ENCODE results near the gene GLOD4. TPM values are rescaled to one million over a fixed set of nuclear protein-coding genes. Genes with fewer than 3 reads are reported as not detected.

The GLOD4 gene
- total RNA-seq, 1 donor from 2014 or later: 61.8 TPM

DNA sequence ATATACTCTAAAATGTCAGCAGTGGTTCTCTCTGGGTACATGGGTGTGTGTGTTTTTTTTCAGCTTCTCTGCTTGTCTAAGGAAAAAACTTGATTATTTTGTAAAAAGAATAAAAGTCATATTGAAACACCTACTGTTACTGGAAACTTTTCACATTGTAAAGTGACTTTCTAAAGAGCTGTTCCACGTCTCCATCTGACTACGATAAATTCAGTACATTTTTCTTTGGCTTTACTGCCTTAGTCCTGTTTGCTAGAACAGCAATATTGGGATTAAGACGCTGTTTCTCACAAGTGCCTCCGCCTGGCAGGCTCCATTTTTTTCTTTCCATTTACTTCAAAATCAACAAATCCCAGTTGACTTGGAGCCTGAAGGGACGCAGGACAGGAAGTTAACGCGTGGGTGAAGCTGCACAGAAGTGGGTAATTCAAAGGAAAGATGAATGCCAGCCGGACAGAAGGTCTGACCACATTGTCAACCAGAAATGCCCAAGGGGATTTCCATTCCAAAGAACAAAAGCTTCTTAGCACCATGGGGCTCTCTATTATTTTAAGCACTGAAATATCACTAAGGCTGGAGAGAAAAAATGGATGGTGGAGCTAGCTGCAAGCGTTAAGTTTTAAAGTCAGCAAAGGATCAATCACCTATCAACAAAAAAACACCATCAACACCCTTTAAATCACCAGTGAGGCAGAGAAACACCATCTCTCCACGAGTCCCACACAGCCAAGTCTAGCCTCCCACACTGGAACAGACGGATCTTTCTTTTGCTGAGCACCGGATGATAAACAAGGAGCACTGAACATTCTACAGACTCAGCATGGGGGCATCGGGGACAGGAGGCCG lies 8.4 kb downstream of the GLOD4 start:
- no peak overlapping the region for H3K27ac ChIP-seq (ENCODE audit: low read depth, low read length)
- H3K27ac Mint-ChIP-seq (ENCODE audit: unreplicated experiment): peak overlapping the region; percentile 44
- H3K36me3 ChIP-seq (ENCODE audit: insufficient read depth, low read length): peaks cover 56% of the 10 kb centered on the region
- no peak overlapping the region for H2AFZ ChIP-seq (ENCODE audit: low read depth, low read length)
- no peaks in the 10 kb centered on the region for H3K9me3 ChIP-seq (ENCODE audit: insufficient read depth, low read depth, low read length)
- H3K9ac ChIP-seq (ENCODE audit: low read length): no peak overlapping the region
- peaks cover 29% of the 10 kb centered on the region for H3K36me3 Mint-ChIP-seq (ENCODE audit: low read depth, unreplicated experiment)
- H3K79me2 ChIP-seq (ENCODE audit: insufficient read depth, low read length): peaks cover 3% of the 10 kb centered on the region
- peak overlapping the region; percentile 31 for H3K4me3 Mint-ChIP-seq (ENCODE audit: unreplicated experiment)
- no peaks in the 10 kb centered on the region for H3K27me3 Mint-ChIP-seq (ENCODE audit: low read depth, unreplicated experiment)
- H3K27me3 ChIP-seq (ENCODE audit: insufficient read depth, low read length): no peaks in the 10 kb centered on the region
- no peaks in the 10 kb centered on the region for H3K9me3 Mint-ChIP-seq (ENCODE audit: unreplicated experiment)
- peaks cover 9% of the 10 kb centered on the region for H3K4me1 ChIP-seq (ENCODE audit: insufficient read depth, low read length)
- FAIRE-seq (no peak), DNase-seq (ENCODE audit: low read depth) (no peak)
- no peak overlapping the region for H3K4me3 ChIP-seq (ENCODE audit: insufficient read depth, low read depth, low read length)
- TF ChIP-seq CTCF (IDR thresholded peaks at IDR 0.05; ENCODE audit: insufficient read depth, low read depth, low read length) (no peak), EZH2 (IDR thresholded peaks at IDR 0.05; ENCODE audit: insufficient read depth, low read length) (no peak)
- H3K4me1 Mint-ChIP-seq (ENCODE audit: low read depth, unreplicated experiment): peaks cover 7% of the 10 kb centered on the region
- H3K4me2 ChIP-seq (ENCODE audit: low read length): peak overlapping the region; percentile 14
- peaks cover 10% of the 10 kb centered on the region for H4K20me1 ChIP-seq (ENCODE audit: insufficient read depth, low read length)

DNA sequence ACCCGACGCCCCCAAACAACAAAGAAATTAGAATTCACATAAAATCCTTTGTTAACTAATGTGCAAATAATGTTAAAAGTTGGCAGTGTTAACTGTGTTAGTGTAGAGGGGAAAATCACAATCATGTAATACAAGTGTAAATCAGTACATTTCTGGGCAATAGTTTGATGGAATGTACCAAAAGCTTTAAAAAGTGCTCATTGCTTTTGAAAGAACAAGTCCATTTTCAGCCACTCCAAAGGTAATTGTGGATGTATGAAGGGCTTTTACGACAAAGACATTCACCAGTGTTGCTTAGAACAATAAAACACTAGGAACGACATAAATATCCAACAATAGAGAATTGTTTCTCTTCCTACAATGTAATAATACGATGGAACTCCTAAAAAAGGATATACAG lies 9.1 kb downstream of the GLOD4 start:
- no peak for DNase-seq (ENCODE audit: low read depth)
- H3K27me3 Mint-ChIP-seq (ENCODE audit: low read depth, unreplicated experiment): no peaks in the 10 kb centered on the region
- H3K4me1 Mint-ChIP-seq (ENCODE audit: low read depth, unreplicated experiment): peaks cover 7% of the 10 kb centered on the region
- no peaks in the 10 kb centered on the region for H3K79me2 ChIP-seq (ENCODE audit: insufficient read depth, low read length)
- no peaks in the 10 kb centered on the region for H3K27me3 ChIP-seq (ENCODE audit: insufficient read depth, low read length)
- peaks cover 49% of the 10 kb centered on the region for H3K36me3 ChIP-seq (ENCODE audit: insufficient read depth, low read length)
- H3K9ac ChIP-seq (ENCODE audit: low read length): no peak overlapping the region
- H3K36me3 Mint-ChIP-seq (ENCODE audit: low read depth, unreplicated experiment): peaks cover 31% of the 10 kb centered on the region
- H3K9me3 Mint-ChIP-seq (ENCODE audit: unreplicated experiment): no peaks in the 10 kb centered on the region
- no peak overlapping the region for H3K4me3 Mint-ChIP-seq (ENCODE audit: unreplicated experiment)
- H3K27ac ChIP-seq (ENCODE audit: low read depth, low read length): no peak overlapping the region
- H3K4me2 ChIP-seq (ENCODE audit: low read length): no peak overlapping the region
- H3K4me3 ChIP-seq (ENCODE audit: insufficient read depth, low read depth, low read length): no peak overlapping the region
- H2AFZ ChIP-seq (ENCODE audit: low read depth, low read length): no peak overlapping the region
- FAIRE-seq: no peak
- no peaks in the 10 kb centered on the region for H3K9me3 ChIP-seq (ENCODE audit: insufficient read depth, low read depth, low read length)
- H3K4me1 ChIP-seq (ENCODE audit: insufficient read depth, low read length): peaks cover 9% of the 10 kb centered on the region
- H4K20me1 ChIP-seq (ENCODE audit: insufficient read depth, low read length): peaks cover 7% of the 10 kb centered on the region
- H3K27ac Mint-ChIP-seq (ENCODE audit: unreplicated experiment): no peak overlapping the region
- TF ChIP-seq EZH2 (IDR thresholded peaks at IDR 0.05; ENCODE audit: insufficient read depth, low read length): no peak
- no peak for TF ChIP-seq CTCF (IDR thresholded peaks at IDR 0.05; ENCODE audit: insufficient read depth, low read depth, low read length)

- TF ChIP-seq EZH2 (IDR thresholded peaks at IDR 0.05; ENCODE audit: insufficient read depth, low read length): no peak
- no peak for TF ChIP-seq CTCF (IDR thresholded peaks at IDR 0.05; ENCODE audit: insufficient read depth, low read depth, low read length)
- DNase-seq (ENCODE audit: low read depth) (no peak), FAIRE-seq (no peak)
- H3K27ac ChIP-seq (ENCODE audit: low read depth, low read length): no peak overlapping the region
- Mint-ChIP-seq H3K4me3 (ENCODE audit: unreplicated experiment) (no peak overlapping the region), H3K27ac (ENCODE audit: unreplicated experiment) (no peak overlapping the region), H3K27me3 (ENCODE audit: low read depth, unreplicated experiment) (no peaks in the 10 kb centered on the region), H3K4me1 (ENCODE audit: low read depth, unreplicated experiment) (no peaks in the 10 kb centered on the region), H3K36me3 (ENCODE audit: low read depth, unreplicated experiment) (peaks cover 23% of the 10 kb centered on the region), H3K9me3 (ENCODE audit: unreplicated experiment) (no peaks in the 10 kb centered on the region)
- H3K9ac ChIP-seq (ENCODE audit: low read length): no peak overlapping the region
- no peaks in the 10 kb centered on the region for H3K27me3 ChIP-seq (ENCODE audit: insufficient read depth, low read length)
- H3K79me2 ChIP-seq (ENCODE audit: insufficient read depth, low read length): no peaks in the 10 kb centered on the region
- peaks cover 22% of the 10 kb centered on the region for H3K36me3 ChIP-seq (ENCODE audit: insufficient read depth, low read length)
- H3K9me3 ChIP-seq (ENCODE audit: insufficient read depth, low read depth, low read length): no peaks in the 10 kb centered on the region
- H3K4me2 ChIP-seq (ENCODE audit: low read length): no peak overlapping the region
- H3K4me3 ChIP-seq (ENCODE audit: insufficient read depth, low read depth, low read length): no peak overlapping the region
- H2AFZ ChIP-seq (ENCODE audit: low read depth, low read length): no peak overlapping the region
- H3K4me1 ChIP-seq (ENCODE audit: insufficient read depth, low read length): no peaks in the 10 kb centered on the region
- no peaks in the 10 kb centered on the region for H4K20me1 ChIP-seq (ENCODE audit: insufficient read depth, low read length)
These were observed 15.0 kb downstream of the GLOD4 start for GRCh38 chr17:767076-767475.
